MM.1S (cell line): ENCODE measurements around the gene DUSP10.

Source experiments
- CTCF ChIP-seq: fragments of 300-600 bp; sonication (generic); IDR thresholded peaks from 2 replicates; pipeline ENCODE4 v1.5.1; 2016; ENCODE audit warnings: antibody characterized with exemption, low read length, mixed read lengths
- EZH2 ChIP-seq: fragments of 300-600 bp; sonication (generic); optimal IDR thresholded peaks from 2 replicates; pipeline ENCODE3; 2017; ENCODE audit warnings: low read depth, mild to moderate bottlenecking, antibody characterized with exemption, low read length, mixed read lengths
- EZH2phosphoT487 ChIP-seq: fragments of 300-600 bp; sonication (generic); IDR thresholded peaks from 2 replicates; pipeline ENCODE4 v1.6.1; 2018; ENCODE audit warnings: antibody characterized with exemption, low read length

- TF ChIP-seq EZH2phosphoT487 (no peak), EZH2 (no peak), CTCF (no peak)
Observed at GRCh38 chr1:221766210-221766609, 24.3 kb upstream of the DUSP10 start.
